IMR-90 (cell line): ENCODE results near the gene ETV7. TPM values are rescaled to one million over a fixed set of nuclear protein-coding genes. Genes with fewer than 3 reads are reported as not detected.

Experiments used
- ATAC-seq: fragments of 200-7000 bp; cut with Tn5 transposase; 2 replicates; pipeline ENCODE4 v1.9.1; 2020; ENCODE audit warnings: low read depth, mild to moderate bottlenecking, moderate library complexity
- BruUV-seq: library from RNA; stranded (reverse); fragments of 400-500 nt; replicated peaks from 2 replicates; lab custom pipeline; 2021; lab: Mats Ljungman, UMichigan
- CTCF ChIA-PET: fragments of 300-600 bp; formaldehyde crosslinking; extraction: SDS; loops from one replicate; lab custom pipeline; 2021; ENCODE audit warnings: antibody characterized with exemption; lab: Yijun Ruan, JAX
- POLR2A ChIA-PET: fragments of 300-600 bp; sonication (Branson Sonifier 250); formaldehyde crosslinking; loops from one replicate; lab custom pipeline; 2022; ENCODE audit warnings: antibody characterized with exemption; ENCODE audit not compliant: unreplicated experiment; lab: Charles Lee
- DNase-seq: peaks from one replicate; pipeline ENCODE4 v3.0.0; 2013
- H2AFZ ChIP-seq: replicated peaks from 2 replicates; pipeline ENCODE3; 2013; ENCODE audit warnings: low read length, mild to moderate bottlenecking; ENCODE audit not compliant: poor library complexity
- H2AK5ac ChIP-seq: 2 replicates; pipeline ENCODE4 v1.6.1; 2013; ENCODE audit warnings: low read depth, low read length, inconsistent platforms
- H2AK9ac ChIP-seq: replicated peaks from 2 replicates; pipeline ENCODE3; 2013; ENCODE audit warnings: mild to moderate bottlenecking, low read depth, low read length, moderate library complexity; ENCODE audit not compliant: poor library complexity
- H2BK120ac ChIP-seq: 2 replicates; pipeline ENCODE4 v1.6.1; 2013; ENCODE audit warnings: low read depth, low read length, inconsistent platforms
- H2BK15ac ChIP-seq: 3 replicates; pipeline ENCODE4 v1.6.1; 2013; ENCODE audit warnings: low read depth, low read length, inconsistent platforms
- H2BK20ac ChIP-seq: 2 replicates; pipeline ENCODE4 v1.6.1; 2013; ENCODE audit warnings: low read depth, mild to moderate bottlenecking, inconsistent platforms, low read length, moderate library complexity
- H2BK5ac ChIP-seq: 2 replicates; pipeline ENCODE4 v1.6.1; 2013; ENCODE audit warnings: mild to moderate bottlenecking, low read depth, low read length, inconsistent platforms; ENCODE audit not compliant: poor library complexity, severe bottlenecking
- H3K14ac ChIP-seq: replicated peaks from 2 replicates; pipeline ENCODE4 v1.6.1; 2013; ENCODE audit warnings: low read depth, low read length, inconsistent platforms
- H3K18ac ChIP-seq: 2 replicates; pipeline ENCODE4 v1.6.1; 2013; ENCODE audit warnings: low read depth, low read length, control low read depth
- H3K23ac ChIP-seq: 2 replicates; pipeline ENCODE4 v1.6.1; 2013; ENCODE audit warnings: low read depth, low read length, inconsistent platforms
- H3K27ac ChIP-seq: 2 replicates; pipeline ENCODE4 v1.5.1; 2013; ENCODE audit warnings: mild to moderate bottlenecking, control low read depth, low read length; ENCODE audit not compliant: insufficient read depth
- H3K27me3 ChIP-seq: 2 replicates; pipeline ENCODE4 v1.6.1; 2013; ENCODE audit warnings: low read length; ENCODE audit not compliant: control insufficient read depth, insufficient read depth
- H3K36me3 ChIP-seq: 2 replicates; pipeline ENCODE4 v1.6.1; 2013; ENCODE audit warnings: low read length, mixed read lengths; ENCODE audit not compliant: control insufficient read depth, insufficient read depth
- H3K4ac ChIP-seq: 2 replicates; pipeline ENCODE4 v1.6.1; 2013; ENCODE audit warnings: low read depth, low read length, inconsistent platforms
- H3K4me1 ChIP-seq: 2 replicates; pipeline ENCODE4 v1.6.1; 2013; ENCODE audit warnings: low read length, mixed read lengths; ENCODE audit not compliant: control insufficient read depth, insufficient read depth
- H3K4me2 ChIP-seq: 2 replicates; pipeline ENCODE4 v1.6.1; 2013; ENCODE audit warnings: low read depth, mild to moderate bottlenecking, control low read depth, low read length, moderate library complexity
- H3K4me3 ChIP-seq: 2 replicates; pipeline ENCODE4 v1.5.1; 2013; ENCODE audit warnings: low read depth, mild to moderate bottlenecking, control low read depth, low read length, moderate library complexity; ENCODE audit not compliant: insufficient read depth
- H3K56ac ChIP-seq: 2 replicates; pipeline ENCODE4 v1.6.1; 2013; ENCODE audit warnings: low read length, inconsistent platforms; ENCODE audit not compliant: insufficient read depth; ENCODE audit errors: extremely low read depth
- H3K79me1 ChIP-seq, 2 experiments: 2 replicates each; pipeline ENCODE4 v1.6.1; 2013; ENCODE audit warnings: low read length in 2 of 2, inconsistent platforms in 1 of 2, low read depth in 1 of 2
- H3K9ac ChIP-seq: 2 replicates; pipeline ENCODE4 v1.6.1; 2013; ENCODE audit warnings: low read depth, low read length, control low read depth
- H3K9me1 ChIP-seq: 2 replicates; pipeline ENCODE4 v1.6.1; 2013; ENCODE audit warnings: low read length, inconsistent platforms; ENCODE audit not compliant: insufficient read depth
- H3K9me3 ChIP-seq: 2 replicates; pipeline ENCODE4 v1.6.1; 2013; ENCODE audit warnings: low read length; ENCODE audit not compliant: control insufficient read depth, insufficient read depth
- H4K20me1 ChIP-seq: 2 replicates; pipeline ENCODE4 v1.6.1; 2013; ENCODE audit warnings: low read length, inconsistent platforms; ENCODE audit not compliant: insufficient read depth
- H4K5ac ChIP-seq: 2 replicates; pipeline ENCODE4 v1.6.1; 2013; ENCODE audit warnings: mild to moderate bottlenecking, low read depth, low read length, control low read depth
- H4K8ac ChIP-seq, 2 experiments: 2 replicates each; pipeline ENCODE4 v1.6.1; 2013; ENCODE audit warnings: low read depth in 2 of 2, low read length in 2 of 2, control low read depth in 1 of 2, inconsistent platforms in 1 of 2
- H4K91ac ChIP-seq: 2 replicates; pipeline ENCODE4 v1.6.1; 2013; ENCODE audit warnings: low read depth, low read length, inconsistent platforms; ENCODE audit not compliant: insufficient read depth
- BHLHE40 ChIP-seq: fragments of 150-350 bp; IDR thresholded peaks from 2 replicates; pipeline ENCODE4 v1.6.1; 2016; ENCODE audit warnings: mild to moderate bottlenecking, low read depth, low read length
- CEBPB ChIP-seq: IDR thresholded peaks from 2 replicates; pipeline ENCODE4 v1.6.1; 2012; ENCODE audit warnings: low read depth, low read length, improper control_type of control experiment
- CHD1 ChIP-seq: IDR thresholded peaks from 2 replicates; pipeline ENCODE4 v1.6.1; 2012; ENCODE audit warnings: low read depth, low read length, improper control_type of control experiment
- CTCF ChIP-seq: conservative IDR thresholded peaks from 2 replicates; pipeline ENCODE4 v1.5.1; 2012; ENCODE audit warnings: mild to moderate bottlenecking, low read depth, low read length, improper control_type of control experiment
- ELK1 ChIP-seq: fragments of 150-350 bp; IDR thresholded peaks from 2 replicates; pipeline ENCODE4 v1.6.1; 2016; ENCODE audit warnings: low read depth, mild to moderate bottlenecking, low read length, moderate library complexity, borderline replicate concordance
- FOS ChIP-seq: fragments of 150-350 bp; IDR thresholded peaks from 2 replicates; pipeline ENCODE4 v1.6.1; 2016; ENCODE audit warnings: low read depth, low read length
- MAFK ChIP-seq: IDR thresholded peaks from 2 replicates; pipeline ENCODE4 v1.6.1; 2012; ENCODE audit warnings: low read depth, low read length, improper control_type of control experiment
- MAZ ChIP-seq: IDR thresholded peaks from 2 replicates; pipeline ENCODE4 v1.6.1; 2012; ENCODE audit warnings: low read depth, mild to moderate bottlenecking, low read length, improper control_type of control experiment, moderate library complexity, borderline replicate concordance
- MXI1 ChIP-seq: IDR thresholded peaks from 2 replicates; pipeline ENCODE4 v1.6.1; 2012; ENCODE audit warnings: low read depth, mild to moderate bottlenecking, low read length, moderate library complexity, borderline replicate concordance
- NFE2L2 ChIP-seq: fragments of 150-350 bp; IDR thresholded peaks from 2 replicates; pipeline ENCODE4 v1.6.1; 2016; ENCODE audit warnings: low read depth, mild to moderate bottlenecking, low read length
- POLR2A ChIP-seq: IDR thresholded peaks from 2 replicates; pipeline ENCODE4 v1.6.1; 2012; ENCODE audit warnings: mild to moderate bottlenecking, low read depth, low read length
- RAD21 ChIP-seq: IDR thresholded peaks from 2 replicates; pipeline ENCODE4 v1.6.1; 2012; ENCODE audit warnings: low read length, improper control_type of control experiment
- RCOR1 ChIP-seq: IDR thresholded peaks from 2 replicates; pipeline ENCODE4 v1.6.1; 2012; ENCODE audit warnings: mild to moderate bottlenecking, low read length, improper control_type of control experiment; ENCODE audit not compliant: insufficient replicate concordance
- RFX5 ChIP-seq: IDR thresholded peaks from 2 replicates; pipeline ENCODE4 v1.8.0; 2012; ENCODE audit warnings: low read depth, mild to moderate bottlenecking, low read length, moderate library complexity
- SMC3 ChIP-seq: fragments of 150-350 bp; IDR thresholded peaks from 2 replicates; pipeline ENCODE4 v1.6.1; 2016; ENCODE audit warnings: low read depth, mild to moderate bottlenecking, antibody characterized with exemption, low read length, moderate library complexity
- USF2 ChIP-seq: fragments of 150-350 bp; IDR thresholded peaks from 2 replicates; pipeline ENCODE4 v1.6.1; 2017; ENCODE audit warnings: mild to moderate bottlenecking, antibody characterized with exemption, low read length, low read depth
- WGBS, 2 experiments: methylation state at CpG; one replicate each; pipeline versions ENCODE4 v1.1.5 to v1.1.7; 2013; ENCODE audit warnings: missing lambda C conversion rate in 2 of 2; ENCODE audit not compliant: insufficient read length in 1 of 2; ENCODE audit errors: extremely low coverage in 2 of 2; 5-methylcytosine and 5-hydroxymethylcytosine counted together
- dilution Hi-C: fragments of 300-500 bp; cut with HindIII; formaldehyde crosslinking; loops from one replicate; pipeline ENCODE4 v1.14.3; 2018; ENCODE audit warnings: low sequenced_read_pairs; ENCODE audit not compliant: unreplicated experiment
- in situ Hi-C: fragments of 300-500 bp; cut with MboI; formaldehyde crosslinking; loops from 3 replicates; pipeline ENCODE4 v1.14.3; 2019; ENCODE audit warnings: low sequenced_read_pairs, inconsistent platforms, mixed read lengths
- intact Hi-C: fragments of 100-400 bp; cut with micrococcal nuclease; formaldehyde crosslinking; loops from 2 replicates; pipeline ENCODE4 v1.10.0; 2022
- polyA plus RNA-seq, 3 experiments: library from polyadenylated mRNA; depleted of rRNA; stranded (reverse); fragments of >200 nt; gene quantifications; 2 replicates each; pipeline ENCODE4 v1.2.3, GENCODE V29; 2012; ENCODE audit warnings: low replicate concordance in 1 of 3
- total RNA-seq: library from RNA; depleted of rRNA; stranded (reverse); fragments of >200 nt; gene quantifications from 2 replicates; pipeline ENCODE4 v1.2.3, GENCODE V29; 2012

The ETV7 gene
- total and polyA plus RNA-seq, 2 of the 4 experiments (the other 2 are of a cell fraction), result 0.17 to 0.18 TPM

- ATAC-seq, result no peak
- no peak overlapping the region for H3K23ac ChIP-seq
- no peak overlapping the region for H2AFZ ChIP-seq
- no peak overlapping the region for H2AK9ac ChIP-seq
- no peaks in the 10 kb centered on the region for H3K9me1 ChIP-seq
- H3K79me1 ChIP-seq, result no peaks in the 10 kb centered on the region
- POLR2A ChIA-PET, result no interaction called here
- no peak overlapping the region for H2BK120ac ChIP-seq
- no peak overlapping the region for H4K5ac ChIP-seq
- peaks cover 32% of the 10 kb centered on the region for H3K27me3 ChIP-seq
- no peak overlapping the region for H2AK5ac ChIP-seq
- H3K4me1 ChIP-seq, result no peaks in the 10 kb centered on the region
- H2BK20ac ChIP-seq, result no peak overlapping the region
- H3K4me2 ChIP-seq, result no peak overlapping the region
- H3K18ac ChIP-seq, result no peak overlapping the region
- no peaks in the 10 kb centered on the region for H3K9me3 ChIP-seq
- H3K4ac ChIP-seq, result no peak overlapping the region
- BruUV-seq, result no TSS peak
- no peak overlapping the region for H2BK15ac ChIP-seq
- H4K91ac ChIP-seq, result no peak overlapping the region
- H3K36me3 ChIP-seq, result no peaks in the 10 kb centered on the region
- H3K9ac ChIP-seq, result no peak overlapping the region
- TF ChIP-seq MAZ (no peak), CHD1 (no peak), POLR2A (no peak), NFE2L2 (no peak), RCOR1 (no peak), USF2 (no peak), MXI1 (no peak), FOS (no peak), CTCF (no peak), CEBPB (no peak), SMC3 (no peak), BHLHE40 (no peak), ELK1 (no peak), RFX5 (no peak), RAD21 (no peak), MAFK (no peak)
- no peaks in the 10 kb centered on the region for H4K20me1 ChIP-seq
- no peak overlapping the region for H3K14ac ChIP-seq
- DNase-seq, result no peak
- H3K4me3 ChIP-seq, result no peak overlapping the region
- H2BK5ac ChIP-seq, result no peak overlapping the region
- intact Hi-C loops, result no loop called here
- no peak overlapping the region for H3K56ac ChIP-seq
- H3K27ac ChIP-seq, result no peak overlapping the region
- 50% methylated on average over 2 of the region's 5 CpGs; no CpG with 5 or more reads in 1 of the 2 experiments for WGBS, 2 experiments
- CTCF ChIA-PET, result no interaction called here
- in situ Hi-C loops, result no loop called here
- dilution Hi-C loops, result no loop called here
- no peak overlapping the region for H4K8ac ChIP-seq
Observed at GRCh38 chr6:36377594-36377993, 9.9 kb downstream of the ETV7 start.
